H1 (cell line): ENCODE measurements around the gene LMX1B. TPM values are rescaled to one million over a fixed set of nuclear protein-coding genes. Genes with fewer than 3 reads are reported as not detected.

Experiments used
- CTCF ChIA-PET: fragments of 300-600 bp; sonication (Branson Sonifier 250); formaldehyde crosslinking; loops from one replicate; lab custom pipeline; 2021; ENCODE audit not compliant: partially characterized antibody; lab: Charles Lee
- POLR2A ChIA-PET: fragments of 300-600 bp; sonication (Branson Sonifier 250); formaldehyde crosslinking; loops from one replicate; lab custom pipeline; 2021; ENCODE audit warnings: inconsistent platforms; ENCODE audit not compliant: partially characterized antibody; lab: Charles Lee
- DNase-seq, 2 experiments: peaks; one replicate each; pipeline versions ENCODE4 v3.0.0 to v3.0.0-alpha.2; 2010 to 2022; ENCODE audit warnings: low spot score in 2 of 2, low read depth in 1 of 2, mixed read lengths in 1 of 2
- FAIRE-seq: peaks from 2 replicates; lab custom pipeline; 2011; peaks lifted over from hg19 to GRCh38; lab: Jason Lieb, UNC
- H2AFZ ChIP-seq: 2 replicates; pipeline ENCODE4 v1.8.1; 2012; ENCODE audit warnings: low read length, inconsistent platforms
- H2AK5ac ChIP-seq: 2 replicates; pipeline ENCODE4 v1.6.1; 2013; ENCODE audit warnings: low read depth, low read length
- H2BK120ac ChIP-seq: replicated peaks from 2 replicates; pipeline ENCODE3; 2013; ENCODE audit warnings: low read depth, low read length, inconsistent platforms
- H2BK12ac ChIP-seq: 2 replicates; pipeline ENCODE4 v1.6.1; 2013; ENCODE audit warnings: low read depth, low read length
- H2BK15ac ChIP-seq: 2 replicates; pipeline ENCODE4 v1.6.1; 2013; ENCODE audit warnings: low read length
- H2BK20ac ChIP-seq: 2 replicates; pipeline ENCODE4 v1.6.1; 2013; ENCODE audit warnings: low read length
- H2BK5ac ChIP-seq: 2 replicates; pipeline ENCODE4 v1.6.1; 2013; ENCODE audit warnings: low read depth, low read length
- H3K14ac ChIP-seq: 2 replicates; pipeline ENCODE4 v1.6.1; 2013; ENCODE audit warnings: inconsistent platforms; ENCODE audit not compliant: insufficient read length
- H3K18ac ChIP-seq: 2 replicates; pipeline ENCODE4 v1.6.1; 2013; ENCODE audit warnings: low read length; ENCODE audit errors: extremely low read depth
- H3K23ac ChIP-seq: 2 replicates; pipeline ENCODE4 v1.6.1; 2013; ENCODE audit warnings: inconsistent platforms; ENCODE audit not compliant: insufficient read length
- H3K23me2 ChIP-seq: 2 replicates; pipeline ENCODE4 v1.6.1; 2013; ENCODE audit warnings: low read depth, low read length
- H3K27ac ChIP-seq: 2 replicates; pipeline ENCODE4 v1.6.1; 2011; ENCODE audit warnings: low read depth, low read length, inconsistent platforms
- H3K27me3 ChIP-seq, 4 experiments: replicated peaks in 1 of 4; 1 replicate in 1 of 4; 2 replicates in 3 of 4; pipeline versions ENCODE4 v1.6.1 to v1.8.1; 2011 to 2013; ENCODE audit warnings: low read length in 3 of 4, mild to moderate bottlenecking in 3 of 4, inconsistent platforms in 2 of 4, mixed read lengths in 2 of 4, moderate library complexity in 1 of 4; ENCODE audit not compliant: control insufficient read depth in 3 of 4, insufficient read depth in 3 of 4; ENCODE audit errors: extremely low read depth in 1 of 4
- H3K36me3 ChIP-seq, 4 experiments: 2 replicates each; pipeline versions ENCODE4 v1.6.1 to v1.8.1; 2011 to 2013; ENCODE audit warnings: mild to moderate bottlenecking in 4 of 4, low read length in 3 of 4, moderate library complexity in 2 of 4, control low read depth in 1 of 4, inconsistent platforms in 1 of 4; ENCODE audit not compliant: insufficient read depth in 4 of 4, control insufficient read depth in 2 of 4
- H3K4ac ChIP-seq: replicated peaks from 2 replicates; pipeline ENCODE3; 2013; ENCODE audit warnings: low read length, low read depth, mixed read lengths, inconsistent platforms; ENCODE audit not compliant: insufficient read length
- H3K4me1 ChIP-seq, 4 experiments: replicated peaks in 1 of 4; 1 replicate in 1 of 4; 2 replicates in 3 of 4; pipeline versions ENCODE4 v1.6.1 to v1.8.1; 2011 to 2013; ENCODE audit warnings: low read length in 3 of 4, inconsistent platforms in 2 of 4, mixed read lengths in 1 of 4; ENCODE audit not compliant: insufficient read depth in 4 of 4, control insufficient read depth in 3 of 4
- H3K4me2 ChIP-seq, 2 experiments: 2 replicates each; pipeline versions ENCODE4 v1.6.1 to v1.8.1; 2011 to 2013; ENCODE audit warnings: low read depth in 2 of 2, low read length in 2 of 2, control low read depth in 1 of 2, inconsistent platforms in 1 of 2, mild to moderate bottlenecking in 1 of 2; ENCODE audit not compliant: insufficient read depth in 1 of 2
- H3K4me3 ChIP-seq, 4 experiments: fragments of 200-600, 300-600 bp in 1 of 4; sonication (generic), shearing (Covaris generic), sonication (Bioruptor Twin) in 1 of 4; 2 replicates each; pipeline versions ENCODE4 v1.5.1 to v1.8.1; 2011 to 2016; ENCODE audit warnings: low read length in 4 of 4, low read depth in 3 of 4, control low read depth in 2 of 4, inconsistent platforms in 2 of 4, mild to moderate bottlenecking in 2 of 4, mixed read lengths in 1 of 4, moderate library complexity in 1 of 4; ENCODE audit not compliant: insufficient read depth in 2 of 4; ENCODE audit errors: extremely low read depth in 1 of 4
- H3K56ac ChIP-seq: replicated peaks from 2 replicates; pipeline ENCODE3; 2013; ENCODE audit warnings: low read depth, mild to moderate bottlenecking, mixed read lengths, low read length, inconsistent platforms; ENCODE audit not compliant: insufficient read length
- H3K79me1 ChIP-seq: 2 replicates; pipeline ENCODE4 v1.6.1; 2013; ENCODE audit warnings: low read depth, low read length, control low read depth
- H3K79me2 ChIP-seq, 2 experiments: 2 replicates each; pipeline versions ENCODE4 v1.6.1 to v1.8.1; 2012 to 2013; ENCODE audit warnings: low read length in 2 of 2, mild to moderate bottlenecking in 2 of 2, inconsistent platforms in 1 of 2; ENCODE audit not compliant: insufficient read depth in 2 of 2, control insufficient read depth in 1 of 2
- H3K9ac ChIP-seq, 4 experiments: replicated peaks in 1 of 4; 1 replicate in 1 of 4; 2 replicates in 3 of 4; pipeline versions ENCODE4 v1.6.1 to v1.8.1; 2011 to 2013; ENCODE audit warnings: low read depth in 3 of 4, low read length in 3 of 4, control low read depth in 2 of 4, mild to moderate bottlenecking in 2 of 4, moderate library complexity in 2 of 4, inconsistent platforms in 1 of 4; ENCODE audit errors: extremely low read depth in 1 of 4
- H3K9me3 ChIP-seq, 2 experiments: 2 replicates each; pipeline versions ENCODE4 v1.6.1 to v1.8.1; 2012 to 2013; ENCODE audit warnings: mild to moderate bottlenecking in 2 of 2, moderate library complexity in 2 of 2, control low read depth in 1 of 2, inconsistent platforms in 1 of 2, low read depth in 1 of 2, low read length in 1 of 2, mixed read lengths in 1 of 2; ENCODE audit not compliant: insufficient read depth in 2 of 2
- H4K20me1 ChIP-seq, 2 experiments: replicated peaks in 1 of 2; 2 replicates each; pipeline versions ENCODE3 to v1.8.1; 2011 to 2013; ENCODE audit warnings: inconsistent platforms in 2 of 2, low read length in 2 of 2, mild to moderate bottlenecking in 1 of 2; ENCODE audit not compliant: insufficient read depth in 2 of 2, control insufficient read depth in 1 of 2
- H4K5ac ChIP-seq: 2 replicates; pipeline ENCODE4 v1.6.1; 2013; ENCODE audit warnings: low read length, low read depth, mixed read lengths, inconsistent platforms; ENCODE audit not compliant: insufficient read length
- H4K8ac ChIP-seq: 2 replicates; pipeline ENCODE4 v1.8.0; 2013; ENCODE audit warnings: mild to moderate bottlenecking, moderate library complexity, low read length, inconsistent platforms; ENCODE audit not compliant: insufficient read depth; ENCODE audit errors: extremely low read depth
- H4K91ac ChIP-seq: replicated peaks from 2 replicates; pipeline ENCODE3; 2013; ENCODE audit warnings: low read length, mixed read lengths, inconsistent platforms; ENCODE audit not compliant: insufficient read length
- EGR1 ChIP-seq: IDR thresholded peaks from 2 replicates; pipeline ENCODE4 v1.6.1; 2011; ENCODE audit warnings: low read depth, low read length, borderline replicate concordance
- GABPA ChIP-seq: IDR thresholded peaks from 2 replicates; pipeline ENCODE4 v1.6.1; 2011; ENCODE audit warnings: mild to moderate bottlenecking, low read length, moderate library complexity, borderline replicate concordance; ENCODE audit not compliant: insufficient read depth
- HDAC6 ChIP-seq: IDR thresholded peaks from one replicate; pipeline ENCODE4 v1.7.1; 2012; ENCODE audit warnings: low read depth, mild to moderate bottlenecking, inconsistent platforms, low read length, moderate library complexity
- WGBS, 2 experiments: shearing (Covaris generic) in 1 of 2; methylation state at CpG; one replicate each; pipeline versions ENCODE4 v1.1.6 to v1.1.7; 2013 to 2015; ENCODE audit warnings: low lambda C conversion rate in 2 of 2, mixed read lengths in 2 of 2, inconsistent platforms in 1 of 2, low coverage in 1 of 2, missing lambda C conversion rate in 1 of 2; ENCODE audit not compliant: insufficient replicate concordance in 2 of 2, insufficient coverage in 1 of 2, insufficient read length in 1 of 2; ENCODE audit errors: extremely low coverage in 1 of 2, missing lambda C conversion rate in 1 of 2; 5-methylcytosine and 5-hydroxymethylcytosine counted together
- polyA plus RNA-seq, 7 experiments: library from polyadenylated mRNA; depleted of rRNA in 3 of 7; stranded (reverse) in 5 of 7; unstranded in 2 of 7; fragments of >200 nt in 5 of 7; fragments of 200-250 nt in 2 of 7; gene quantifications; 1 replicate in 5 of 7; 2 replicates in 1 of 7; 4 replicates in 1 of 7; pipeline versions ENCODE4 v1.2.1 to v1.2.3, GENCODE V29; 2011 to 2013; ENCODE audit warnings: missing spikeins in 2 of 7, mixed read lengths in 2 of 7
- total RNA-seq: library from RNA; stranded (reverse); fragmentation: NEBNext Ultra II Directional; extraction: Animal tissue kit (Norgen Biotek cat#: 25700); gene quantifications from 2 replicates; pipeline ENCODE4 v1.2.1, GENCODE V29; 2021

LMX1B gene
- total and polyA plus RNA-seq, 2 of the 8 experiments (the other 6 are each of a cell fraction or from before 2014, with no cell fraction given) = 0.09 to 0.37 TPM

DNA sequence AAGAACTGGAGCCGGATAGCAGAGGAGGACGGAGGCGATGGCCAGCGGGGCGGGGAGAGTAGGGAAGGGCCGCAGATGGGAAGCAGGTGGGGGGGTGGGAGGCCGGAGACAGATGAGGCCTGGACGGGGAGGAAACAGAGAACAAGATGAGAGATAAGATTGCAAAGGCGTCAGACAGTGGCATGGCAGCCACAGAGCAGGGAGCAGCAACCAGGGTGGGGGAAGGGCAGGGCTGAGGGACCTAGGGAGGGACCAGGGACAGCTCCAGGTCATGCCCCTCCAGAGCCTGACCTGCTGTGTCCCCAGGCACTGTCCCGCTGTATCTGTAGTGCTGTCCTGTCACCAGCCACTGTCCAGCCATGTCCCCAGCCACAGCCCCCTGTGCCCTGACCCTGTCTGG is 49.6 kb upstream of the LMX1B start:
- H3K27me3 ChIP-seq = peaks cover 0 to 3% (median 0%) of the 10 kb centered on the region in 4 experiments; a peak in 1 of 7 replicates
- no peak overlapping the region for H3K18ac ChIP-seq
- no peak for FAIRE-seq
- H4K5ac ChIP-seq = no peak overlapping the region
- no peak overlapping the region for H2AK5ac ChIP-seq
- DNase-seq = no peak
- CTCF ChIA-PET = interaction anchor here (0.6 to 6.6 kb wide), 31 partner anchors 11 to 142 kb away, joined by 3 to 85 read pairs (median 4); no protein-coding TSS in a partner anchor
- H2BK20ac ChIP-seq = no peak overlapping the region
- no peak overlapping the region for H3K56ac ChIP-seq
- no peak overlapping the region for H2BK120ac ChIP-seq
- no peaks in the 10 kb centered on the region for H3K9me3 ChIP-seq
- peaks cover 0 to 2% of the 10 kb centered on the region in 2 experiments for H4K20me1 ChIP-seq
- H2AFZ ChIP-seq = no peak overlapping the region
- no peak overlapping the region for H3K4me2 ChIP-seq
- H3K23ac ChIP-seq = no peak overlapping the region
- no peak overlapping the region for H3K4ac ChIP-seq
- no peak overlapping the region for H4K91ac ChIP-seq
- TF ChIP-seq EGR1 = no peak
- no peak for TF ChIP-seq HDAC6
- TF ChIP-seq GABPA = no peak
- TF ChIP-seq, all 59 proteins: peak for 0
- no peaks in the 10 kb centered on the region; the same call in 1 of the 2 replicates for H3K79me1 ChIP-seq
- H3K23me2 ChIP-seq = no peaks in the 10 kb centered on the region
- POLR2A ChIA-PET = no interaction called here
- no peak overlapping the region for H3K9ac ChIP-seq
- no peaks in the 10 kb centered on the region; a peak in 1 of 7 replicates for H3K4me1 ChIP-seq
- H3K79me2 ChIP-seq = no peaks in the 10 kb centered on the region
- no peak overlapping the region for H2BK5ac ChIP-seq
- no peak overlapping the region for H3K4me3 ChIP-seq
- H3K14ac ChIP-seq = no peak overlapping the region
- 0 out of 2 replicates have a peak overlapping the region, but pooled peaks have one; percentile 7 for H4K8ac ChIP-seq
- no peak overlapping the region for H2BK15ac ChIP-seq
- 89% methylated on average over 8 of the region's 10 CpGs; no CpG with 5 or more reads in 1 of the 2 experiments for WGBS, 2 experiments
- no peak overlapping the region for H2BK12ac ChIP-seq
- H3K36me3 ChIP-seq = no peaks in the 10 kb centered on the region
- no peak overlapping the region for H3K27ac ChIP-seq
